HEK293 (cell line): Measurements from ENCODE around the gene GPR82.

Experiments
- CTCF ChIA-PET: fragments of 350-600 bp; formaldehyde crosslinking; extraction: SDS; loops from one replicate; lab custom pipeline; 2021; ENCODE audit warnings: antibody characterized with exemption; lab: Yijun Ruan, JAX
- POLR2A ChIA-PET: fragments of 300-600 bp; formaldehyde crosslinking; extraction: SDS; loops from one replicate; lab custom pipeline; 2020; ENCODE audit warnings: antibody characterized with exemption, inconsistent platforms; lab: Yijun Ruan, JAX
- H3K27ac ChIP-seq: fragments of 200-500 bp; sonication (Bioruptor generic); 2 replicates; pipeline ENCODE4 v1.5.1; 2014; ENCODE audit warnings: low read depth, low read length, control low read depth, inconsistent platforms; ENCODE audit errors: extremely low read depth
- H3K36me3 ChIP-seq, 2 experiments: fragments of 200-500 bp in 1 of 2; sonication (Bioruptor generic) in 1 of 2; 1 replicate in 1 of 2; 2 replicates in 1 of 2; pipeline ENCODE4 v1.5.1; 2014 to 2017; ENCODE audit warnings: inconsistent platforms in 2 of 2, low read length in 2 of 2; ENCODE audit not compliant: control insufficient read depth in 2 of 2, insufficient read depth in 1 of 2
- H3K4me1 ChIP-seq: fragments of 200-500 bp; sonication (Bioruptor generic); 2 replicates; pipeline ENCODE4 v1.5.1; 2014; ENCODE audit warnings: mild to moderate bottlenecking, low read length, inconsistent platforms; ENCODE audit not compliant: control insufficient read depth, insufficient read depth
- H3K4me3 ChIP-seq: 2 replicates; pipeline ENCODE4 v1.5.1; 2011; ENCODE audit warnings: low read depth, mild to moderate bottlenecking, control low read depth, low read length, moderate library complexity
- H3K9me3 ChIP-seq: fragments of 200-500 bp; sonication (Bioruptor generic); 2 replicates; pipeline ENCODE4 v1.5.1; 2014; ENCODE audit warnings: low read depth, low read length, inconsistent platforms; ENCODE audit not compliant: control insufficient read depth, insufficient read depth
- GFI1B ChIP-seq: fragments of 450-650 bp; formaldehyde crosslinking; IDR thresholded peaks from 2 replicates; pipeline ENCODE4 v1.5.1; 2016; ENCODE audit warnings: missing biosample characterization, missing genetic modification characterization
- HOXA7 ChIP-seq: sonication (generic); formaldehyde crosslinking; IDR thresholded peaks from 2 replicates; pipeline ENCODE4 v1.8.1; 2022; ENCODE audit warnings: missing genetic modification reagents, borderline replicate concordance
- IKZF3 ChIP-seq: fragments of 450-650 bp; IDR thresholded peaks from 2 replicates; pipeline ENCODE4 v1.5.0; 2018; ENCODE audit warnings: missing biosample characterization, mild to moderate bottlenecking, missing genetic modification characterization, moderate library complexity
- KLF8 ChIP-seq: fragments of 450-650 bp; formaldehyde crosslinking; IDR thresholded peaks from 2 replicates; pipeline ENCODE4 v1.5.1; 2016; ENCODE audit warnings: missing biosample characterization, missing genetic modification characterization
- TCF7L2 ChIP-seq: IDR thresholded peaks from 2 replicates; pipeline ENCODE4 v1.6.1; 2011; ENCODE audit warnings: low read depth, mild to moderate bottlenecking, inconsistent platforms, low read length, moderate library complexity, borderline replicate concordance
- ZNF157 ChIP-seq: fragments of 450-650 bp; formaldehyde crosslinking; IDR thresholded peaks from 2 replicates; pipeline ENCODE4 v1.5.1; 2016; ENCODE audit warnings: missing biosample characterization, missing genetic modification characterization
- ZNF169 ChIP-seq: fragments of 450-650 bp; formaldehyde crosslinking; IDR thresholded peaks from 2 replicates; pipeline ENCODE4 v1.5.1; 2016; ENCODE audit warnings: missing biosample characterization, missing genetic modification characterization
- ZNF211 ChIP-seq: fragments of 450-650 bp; formaldehyde crosslinking; IDR thresholded peaks from 2 replicates; pipeline ENCODE4 v1.5.1; 2016; ENCODE audit warnings: low read depth, missing biosample characterization, missing genetic modification characterization
- ZNF302 ChIP-seq: fragments of 450-650 bp; formaldehyde crosslinking; IDR thresholded peaks from 2 replicates; pipeline ENCODE4 v1.5.1; 2016; ENCODE audit warnings: missing biosample characterization, missing genetic modification characterization, low read depth
- ZNF335 ChIP-seq: fragments of 450-650 bp; formaldehyde crosslinking; conservative IDR thresholded peaks from 2 replicates; pipeline ENCODE4 v1.5.1; 2016; ENCODE audit warnings: missing biosample characterization, missing genetic modification characterization
- ZNF37A ChIP-seq: fragments of 450-650 bp; IDR thresholded peaks from 2 replicates; pipeline ENCODE4 v1.5.1; 2018; ENCODE audit warnings: missing biosample characterization, missing genetic modification characterization
- ZNF510 ChIP-seq: fragments of 450-650 bp; formaldehyde crosslinking; IDR thresholded peaks from 2 replicates; pipeline ENCODE4 v1.5.1; 2018; ENCODE audit warnings: mild to moderate bottlenecking, missing genetic modification characterization, missing biosample characterization; ENCODE audit not compliant: insufficient replicate concordance
- ZNF530 ChIP-seq: fragments of 450-650 bp; formaldehyde crosslinking; IDR thresholded peaks from 2 replicates; pipeline ENCODE4 v1.5.1; 2016; ENCODE audit warnings: low read depth, missing biosample characterization, missing genetic modification characterization
- ZNF555 ChIP-seq: fragments of 450-650 bp; formaldehyde crosslinking; conservative IDR thresholded peaks from 2 replicates; pipeline ENCODE4 v1.5.1; 2017; ENCODE audit warnings: missing biosample characterization, mild to moderate bottlenecking, missing genetic modification characterization, inconsistent platforms
- ZNF558 ChIP-seq: fragments of 450-650 bp; formaldehyde crosslinking; IDR thresholded peaks from 2 replicates; pipeline ENCODE4 v1.5.1; 2016; ENCODE audit warnings: missing biosample characterization, missing genetic modification characterization
- ZNF600 ChIP-seq: fragments of 450-650 bp; formaldehyde crosslinking; IDR thresholded peaks from 2 replicates; pipeline ENCODE4 v1.5.1; 2016; ENCODE audit warnings: missing biosample characterization, missing genetic modification characterization
- ZNF626 ChIP-seq: fragments of 450-650 bp; sonication (Bioruptor Pico); formaldehyde crosslinking; IDR thresholded peaks from 2 replicates; pipeline ENCODE4 v1.5.1; 2018; ENCODE audit warnings: missing biosample characterization, missing genetic modification characterization, inconsistent platforms
- ZNF768 ChIP-seq: fragments of 450-650 bp; formaldehyde crosslinking; IDR thresholded peaks from 2 replicates; pipeline ENCODE4 v1.5.1; 2018; ENCODE audit warnings: missing biosample characterization, mild to moderate bottlenecking, missing genetic modification characterization
- ZNF776 ChIP-seq: fragments of 450-650 bp; formaldehyde crosslinking; IDR thresholded peaks from 2 replicates; pipeline ENCODE4 v1.5.0; 2017; ENCODE audit warnings: missing biosample characterization, missing genetic modification characterization, borderline replicate concordance
- TF ChIP-seq, protein P1 (sequence below): fragments of 450-650 bp; formaldehyde crosslinking; conservative IDR thresholded peaks from 2 replicates; pipeline ENCODE4 v1.5.1; 2016; ENCODE audit warnings: low read depth, missing biosample characterization, missing genetic modification characterization
- TF ChIP-seq, protein P2 (sequence below): fragments of 450-650 bp; formaldehyde crosslinking; IDR thresholded peaks from 2 replicates; pipeline ENCODE4 v1.5.1; 2016; ENCODE audit warnings: missing biosample characterization, missing genetic modification characterization
- TF ChIP-seq, protein P3 (sequence below): fragments of 450-650 bp; formaldehyde crosslinking; IDR thresholded peaks from 2 replicates; pipeline ENCODE4 v1.5.1; 2016; ENCODE audit warnings: missing biosample characterization, missing genetic modification characterization

The GPR82 gene

DNA sequence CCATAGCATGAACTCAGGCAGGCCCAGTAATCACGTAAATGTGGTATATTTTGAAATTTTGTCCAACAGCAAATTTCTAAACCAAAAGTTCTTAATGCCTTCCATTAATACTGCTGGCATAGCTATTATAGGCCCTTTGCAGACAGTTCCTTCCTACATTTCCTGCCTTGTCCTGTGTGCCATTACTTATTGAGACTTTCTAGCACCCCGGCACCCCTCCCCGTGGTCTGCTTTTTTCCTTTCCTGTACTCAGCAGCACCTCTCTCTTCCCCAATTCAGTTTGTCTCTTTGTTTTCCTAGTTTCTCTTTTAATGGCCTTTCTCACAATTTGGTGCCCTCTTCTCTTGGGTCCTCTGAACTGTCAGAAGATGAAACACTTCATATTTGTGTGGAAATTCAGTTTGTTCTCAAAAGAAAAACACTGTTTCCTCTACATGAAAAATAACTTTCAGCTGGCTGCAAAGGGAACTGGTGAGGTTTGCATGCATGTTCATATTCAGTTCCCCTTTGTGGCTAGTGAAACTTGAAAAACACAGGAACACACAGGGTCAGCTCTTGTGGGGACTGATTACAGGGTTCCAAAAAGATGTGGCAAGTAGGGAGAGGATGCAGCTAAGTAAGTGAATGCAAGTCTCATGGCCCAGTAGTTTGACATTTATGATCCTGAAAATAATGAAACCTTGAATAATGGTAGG, 18.2 kb upstream of the GPR82 start:
- TF ChIP-seq ZNF510 (tag by site-specific recombination) (no peak), GFI1B (no peak), HOXA7 (CRISPR knock-in tag) (no peak), ZNF776 (tag by site-specific recombination) (no peak)
- Histone ChIP-seq H3K4me1 (no peaks in the 10 kb centered on the region), H3K9me3 (no peaks in the 10 kb centered on the region), H3K27ac (no peak overlapping the region), H3K4me3 (no peak overlapping the region), H3K36me3 (no peaks in the 10 kb centered on the region)
- POLR2A ChIA-PET = no interaction called here
- CTCF ChIA-PET = interaction anchor here (0.6 to 0.8 kb wide), 3 partner anchors 23 to 175 kb away, joined by 3 read pairs; no protein-coding TSS in a partner anchor

DNA sequence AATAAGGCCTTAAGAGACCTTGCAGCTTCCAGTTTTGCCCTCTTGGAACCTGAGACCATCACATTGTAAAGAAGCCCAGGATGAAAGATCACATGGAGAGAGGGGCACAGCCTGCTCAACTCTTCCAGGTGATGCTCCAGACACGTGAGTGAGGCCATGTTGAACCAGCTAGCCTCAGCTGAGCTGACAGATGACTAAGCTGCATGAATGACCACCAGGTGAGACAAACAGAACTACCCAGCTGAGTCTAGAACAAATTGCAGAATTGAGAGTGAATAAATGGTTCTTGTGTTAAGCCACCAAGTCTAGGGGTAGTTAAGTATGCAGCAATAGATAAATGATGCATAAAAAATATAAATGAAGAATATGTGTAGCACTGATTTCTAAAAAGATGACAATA, 16.8 kb upstream of the GPR82 start:
- no peaks in the 10 kb centered on the region for H3K4me1 ChIP-seq
- no peak overlapping the region for H3K27ac ChIP-seq
- H3K36me3 ChIP-seq = no peaks in the 10 kb centered on the region
- ChIA-PET POLR2A (no interaction called here), CTCF (interaction anchor here (0.5 kb wide), 1 partner anchor 112 kb away, joined by 5 read pairs; no protein-coding TSS in a partner anchor)
- H3K9me3 ChIP-seq = no peaks in the 10 kb centered on the region
- H3K4me3 ChIP-seq = no peak overlapping the region
- no peak for TF ChIP-seq ZNF555
- no peak for TF ChIP-seq ZNF558 (tag by site-specific recombination)
- TF ChIP-seq KLF8 (tag by site-specific recombination) = no peak
- TF ChIP-seq ZNF768 (tag by site-specific recombination) = no peak
- TF ChIP-seq ZNF335 (tag by site-specific recombination) = no peak
- TF ChIP-seq ZNF169 (tag by site-specific recombination) = no peak
- TF ChIP-seq, protein P1, sequence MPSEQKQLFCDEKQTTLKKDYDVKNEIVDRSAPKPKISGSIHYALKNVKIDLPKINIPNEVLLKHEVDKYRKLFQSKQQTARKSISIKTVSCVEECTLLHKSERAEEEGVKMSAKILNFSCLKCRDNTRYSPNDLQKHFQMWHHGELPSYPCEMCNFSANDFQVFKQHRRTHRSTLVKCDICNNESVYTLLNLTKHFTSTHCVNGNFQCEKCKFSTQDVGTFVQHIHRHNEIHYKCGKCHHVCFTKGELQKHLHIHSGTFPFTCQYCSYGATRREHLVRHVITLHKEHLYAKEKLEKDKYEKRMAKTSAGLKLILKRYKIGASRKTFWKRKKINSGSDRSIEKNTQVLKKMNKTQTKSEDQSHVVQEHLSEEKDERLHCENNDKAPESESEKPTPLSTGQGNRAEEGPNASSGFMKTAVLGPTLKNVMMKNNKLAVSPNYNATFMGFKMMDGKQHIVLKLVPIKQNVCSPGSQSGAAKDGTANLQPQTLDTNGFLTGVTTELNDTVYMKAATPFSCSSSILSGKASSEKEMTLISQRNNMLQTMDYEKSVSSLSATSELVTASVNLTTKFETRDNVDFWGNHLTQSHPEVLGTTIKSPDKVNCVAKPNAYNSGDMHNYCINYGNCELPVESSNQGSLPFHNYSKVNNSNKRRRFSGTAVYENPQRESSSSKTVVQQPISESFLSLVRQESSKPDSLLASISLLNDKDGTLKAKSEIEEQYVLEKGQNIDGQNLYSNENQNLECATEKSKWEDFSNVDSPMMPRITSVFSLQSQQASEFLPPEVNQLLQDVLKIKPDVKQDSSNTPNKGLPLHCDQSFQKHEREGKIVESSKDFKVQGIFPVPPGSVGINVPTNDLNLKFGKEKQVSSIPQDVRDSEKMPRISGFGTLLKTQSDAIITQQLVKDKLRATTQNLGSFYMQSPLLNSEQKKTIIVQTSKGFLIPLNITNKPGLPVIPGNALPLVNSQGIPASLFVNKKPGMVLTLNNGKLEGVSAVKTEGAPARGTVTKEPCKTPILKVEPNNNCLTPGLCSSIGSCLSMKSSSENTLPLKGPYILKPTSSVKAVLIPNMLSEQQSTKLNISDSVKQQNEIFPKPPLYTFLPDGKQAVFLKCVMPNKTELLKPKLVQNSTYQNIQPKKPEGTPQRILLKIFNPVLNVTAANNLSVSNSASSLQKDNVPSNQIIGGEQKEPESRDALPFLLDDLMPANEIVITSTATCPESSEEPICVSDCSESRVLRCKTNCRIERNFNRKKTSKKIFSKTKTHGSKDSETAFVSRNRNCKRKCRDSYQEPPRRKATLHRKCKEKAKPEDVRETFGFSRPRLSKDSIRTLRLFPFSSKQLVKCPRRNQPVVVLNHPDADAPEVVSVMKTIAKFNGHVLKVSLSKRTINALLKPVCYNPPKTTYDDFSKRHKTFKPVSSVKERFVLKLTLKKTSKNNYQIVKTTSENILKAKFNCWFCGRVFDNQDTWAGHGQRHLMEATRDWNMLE (tag by site-specific recombination) = no peak
- TF ChIP-seq ZNF37A = no peak
- TF ChIP-seq ZNF211 (tag by site-specific recombination) = no peak
- TF ChIP-seq TCF7L2 = no peak
- TF ChIP-seq ZNF530 (tag by site-specific recombination) = no peak
- no peak for TF ChIP-seq ZNF157

DNA sequence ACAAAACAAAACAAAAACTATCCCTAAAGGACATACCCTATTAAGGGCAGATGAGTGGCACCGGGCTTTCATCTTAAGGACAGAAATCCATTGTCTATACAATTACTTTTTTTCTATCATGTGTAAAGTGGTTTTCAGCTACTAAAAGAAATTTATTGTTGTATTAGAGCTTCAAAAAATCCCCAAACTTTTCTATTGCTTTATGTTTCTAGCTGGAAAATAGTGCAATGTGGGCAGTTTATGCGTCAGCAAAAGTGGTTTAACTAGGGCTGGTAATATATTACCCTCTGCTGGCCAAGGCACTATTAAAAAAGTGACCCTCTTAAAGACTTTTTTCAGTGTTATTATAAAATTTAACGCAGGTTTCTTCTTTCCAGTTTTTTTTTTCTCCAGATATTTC, 15.5 kb upstream of the GPR82 start:
- Histone ChIP-seq H3K4me3 (no peak overlapping the region), H3K27ac (no peak overlapping the region), H3K36me3 (no peaks in the 10 kb centered on the region), H3K4me1 (no peaks in the 10 kb centered on the region), H3K9me3 (no peaks in the 10 kb centered on the region)
- CTCF ChIA-PET = interaction anchor here (0.5 to 1.5 kb wide), 6 partner anchors 10 to 356 kb away, joined by 3 to 6 read pairs (median 4); no protein-coding TSS in a partner anchor
- POLR2A ChIA-PET = no interaction called here
- TF ChIP-seq ZNF302 (tag by site-specific recombination) = no peak
- no peak for TF ChIP-seq IKZF3 (tag by site-specific recombination)
- no peak for TF ChIP-seq ZNF626 (tag by site-specific recombination)
- no peak for TF ChIP-seq ZNF600 (tag by site-specific recombination)
- TF ChIP-seq, protein P2, sequence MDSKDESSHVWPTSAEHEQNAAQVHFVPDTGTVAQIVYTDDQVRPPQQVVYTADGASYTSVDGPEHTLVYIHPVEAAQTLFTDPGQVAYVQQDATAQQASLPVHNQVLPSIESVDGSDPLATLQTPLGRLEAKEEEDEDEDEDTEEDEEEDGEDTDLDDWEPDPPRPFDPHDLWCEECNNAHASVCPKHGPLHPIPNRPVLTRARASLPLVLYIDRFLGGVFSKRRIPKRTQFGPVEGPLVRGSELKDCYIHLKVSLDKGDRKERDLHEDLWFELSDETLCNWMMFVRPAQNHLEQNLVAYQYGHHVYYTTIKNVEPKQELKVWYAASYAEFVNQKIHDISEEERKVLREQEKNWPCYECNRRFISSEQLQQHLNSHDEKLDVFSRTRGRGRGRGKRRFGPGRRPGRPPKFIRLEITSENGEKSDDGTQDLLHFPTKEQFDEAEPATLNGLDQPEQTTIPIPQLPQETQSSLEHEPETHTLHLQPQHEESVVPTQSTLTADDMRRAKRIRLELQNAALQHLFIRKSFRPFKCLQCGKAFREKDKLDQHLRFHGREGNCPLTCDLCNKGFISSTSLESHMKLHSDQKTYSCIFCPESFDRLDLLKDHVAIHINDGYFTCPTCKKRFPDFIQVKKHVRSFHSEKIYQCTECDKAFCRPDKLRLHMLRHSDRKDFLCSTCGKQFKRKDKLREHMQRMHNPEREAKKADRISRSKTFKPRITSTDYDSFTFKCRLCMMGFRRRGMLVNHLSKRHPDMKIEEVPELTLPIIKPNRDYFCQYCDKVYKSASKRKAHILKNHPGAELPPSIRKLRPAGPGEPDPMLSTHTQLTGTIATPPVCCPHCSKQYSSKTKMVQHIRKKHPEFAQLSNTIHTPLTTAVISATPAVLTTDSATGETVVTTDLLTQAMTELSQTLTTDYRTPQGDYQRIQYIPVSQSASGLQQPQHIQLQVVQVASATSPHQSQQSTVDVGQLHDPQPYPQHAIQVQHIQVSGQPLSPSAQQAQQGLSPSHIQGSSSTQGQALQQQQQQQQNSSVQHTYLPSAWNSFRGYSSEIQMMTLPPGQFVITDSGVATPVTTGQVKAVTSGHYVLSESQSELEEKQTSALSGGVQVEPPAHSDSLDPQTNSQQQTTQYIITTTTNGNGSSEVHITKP = no peak
- TF ChIP-seq, protein P3, sequence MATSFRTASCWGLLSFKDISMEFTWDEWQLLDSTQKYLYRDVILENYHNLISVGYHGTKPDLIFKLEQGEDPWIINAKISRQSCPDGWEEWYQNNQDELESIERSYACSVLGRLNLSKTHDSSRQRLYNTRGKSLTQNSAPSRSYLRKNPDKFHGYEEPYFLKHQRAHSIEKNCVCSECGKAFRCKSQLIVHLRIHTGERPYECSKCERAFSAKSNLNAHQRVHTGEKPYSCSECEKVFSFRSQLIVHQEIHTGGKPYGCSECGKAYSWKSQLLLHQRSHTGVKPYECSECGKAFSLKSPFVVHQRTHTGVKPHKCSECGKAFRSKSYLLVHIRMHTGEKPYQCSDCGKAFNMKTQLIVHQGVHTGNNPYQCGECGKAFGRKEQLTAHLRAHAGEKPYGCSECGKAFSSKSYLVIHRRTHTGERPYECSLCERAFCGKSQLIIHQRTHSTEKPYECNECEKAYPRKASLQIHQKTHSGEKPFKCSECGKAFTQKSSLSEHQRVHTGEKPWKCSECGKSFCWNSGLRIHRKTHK (tag by site-specific recombination) = no peak
